ENCODE results near the gene ZSWIM1. TPM values are rescaled to one million over a fixed set of nuclear protein-coding genes. Genes with fewer than 3 reads are reported as not detected.
A peak's percentile ranks its signal among the peaks of the same experiment; 100 is the strongest.
"Not testable (repeated sequence)": the region's sequence is repeated elsewhere in the genome, so short reads cannot be mapped to it uniquely, and the experiment has no call there.

The ZSWIM1 gene
- total and polyA plus RNA-seq, 2 experiments from 2014 or later = 11.7 to 13.5 TPM

GRCh38 chr20:45873409-45874103, 7.5 kb upstream of the ZSWIM1 start:
- TF ChIP-seq CTCF (IDR thresholded peaks at IDR 0.05; ENCODE audit: low read depth, low read length) = no peak
- H3K4me1 ChIP-seq (ENCODE audit: low read depth) = no peaks in the 10 kb centered on the region
- H3K4me3 ChIP-seq = no peak overlapping the region
- no peak for DNase-seq (ENCODE audit: low read depth in 1 of 2, low spot score in 1 of 2)
- H3K9me3 ChIP-seq (ENCODE audit: low read depth) = no peaks in the 10 kb centered on the region
- H3K27ac ChIP-seq = no peak overlapping the region
- H3K36me3 ChIP-seq = peaks cover 12% of the 10 kb centered on the region
- H3K27me3 ChIP-seq = no peaks in the 10 kb centered on the region

GRCh38 chr20:45874104-45874481, 6.9 kb upstream of the ZSWIM1 start:
- peaks cover 16% of the 10 kb centered on the region for H3K36me3 ChIP-seq
- not testable (repeated sequence) for H3K4me1 ChIP-seq (ENCODE audit: low read depth); H3K27me3 ChIP-seq; H3K27ac ChIP-seq; H3K4me3 ChIP-seq; DNase-seq (ENCODE audit: low read depth in 1 of 2, low spot score in 1 of 2); H3K9me3 ChIP-seq (ENCODE audit: low read depth)

- no peaks in the 10 kb centered on the region for H3K9me3 ChIP-seq (ENCODE audit: low read depth)
- peaks cover 16% of the 10 kb centered on the region for H3K36me3 ChIP-seq
- no peak overlapping the region for H3K27ac ChIP-seq
- no peak overlapping the region for H3K4me3 ChIP-seq
- H3K4me1 ChIP-seq (ENCODE audit: low read depth) = no peaks in the 10 kb centered on the region
- TF ChIP-seq CTCF (IDR thresholded peaks at IDR 0.05; ENCODE audit: low read depth, low read length) = no peak
- DNase-seq (ENCODE audit: low read depth in 1 of 2, low spot score in 1 of 2) = no peak
- no peaks in the 10 kb centered on the region for H3K27me3 ChIP-seq
Observed at GRCh38 chr20:45874576-45874975, 6.5 kb upstream of the ZSWIM1 start.

- H3K27me3 ChIP-seq = no peaks in the 10 kb centered on the region
- H3K27ac ChIP-seq = no peak overlapping the region
- peaks cover 6% of the 10 kb centered on the region for H3K4me1 ChIP-seq (ENCODE audit: low read depth)
- no peak overlapping the region for H3K4me3 ChIP-seq
- peaks cover 23% of the 10 kb centered on the region for H3K36me3 ChIP-seq
- no peak for DNase-seq (ENCODE audit: low read depth in 1 of 2, low spot score in 1 of 2)
- no peak for TF ChIP-seq CTCF (IDR thresholded peaks at IDR 0.05; ENCODE audit: low read depth, low read length)
- H3K9me3 ChIP-seq (ENCODE audit: low read depth) = no peaks in the 10 kb centered on the region
Observed at GRCh38 chr20:45878076-45878761, 2.8 kb upstream of the ZSWIM1 start.

GRCh38 chr20:45882469-45883099, 1.6 kb downstream of the ZSWIM1 start:
- Histone ChIP-seq H3K4me1 (ENCODE audit: low read depth) (peaks cover 6% of the 10 kb centered on the region), H3K27ac (peak overlapping the region; percentile 18), H3K9me3 (ENCODE audit: low read depth) (no peaks in the 10 kb centered on the region), H3K27me3 (no peaks in the 10 kb centered on the region), H3K4me3 (no peak overlapping the region), H3K36me3 (peaks cover 18% of the 10 kb centered on the region)
- no peak for DNase-seq (ENCODE audit: low read depth in 1 of 2, low spot score in 1 of 2)
- TF ChIP-seq CTCF (IDR thresholded peaks at IDR 0.05; ENCODE audit: low read depth, low read length) = no peak

- Histone ChIP-seq H3K27ac (peak overlapping the region; percentile 18), H3K4me1 (ENCODE audit: low read depth) (peaks cover 6% of the 10 kb centered on the region), H3K27me3 (no peaks in the 10 kb centered on the region), H3K36me3 (peaks cover 16% of the 10 kb centered on the region), H3K9me3 (ENCODE audit: low read depth) (no peaks in the 10 kb centered on the region), H3K4me3 (no peak overlapping the region)
- no peak for TF ChIP-seq CTCF (IDR thresholded peaks at IDR 0.05; ENCODE audit: low read depth, low read length)
- DNase-seq (ENCODE audit: low read depth in 1 of 2, low spot score in 1 of 2) = no peak
Observed at GRCh38 chr20:45883100-45883469, 2.1 kb downstream of the ZSWIM1 start.
